Prostate gland (tissue), 2 donors: ENCODE data around the gene KLHL29. TPM values are rescaled to one million over a fixed set of nuclear protein-coding genes. Genes with fewer than 3 reads are reported as not detected.

Source experiments
- DNase-seq: peaks from one replicate; pipeline ENCODE4 v3.0.0-alpha.2; 2019; ENCODE audit warnings: low spot score
- H3K27ac ChIP-seq, 2 donors: fragments of 200-600 bp; sonication (generic); 2 replicates each; pipeline ENCODE4 v1.5.1; 2017 to 2019
- H3K27me3 ChIP-seq: fragments of 200-600 bp; sonication (generic); replicated peaks from 2 replicates; pipeline ENCODE4 v1.5.1; 2019; ENCODE audit not compliant: insufficient read depth
- H3K36me3 ChIP-seq, 2 donors: fragments of 200-600 bp; sonication (generic); 1 replicate in 1 of 2; 2 replicates in 1 of 2; pipeline versions ENCODE4 v1.5.1 to v1.8.1; 2017 to 2019
- H3K4me1 ChIP-seq: fragments of 200-600 bp; sonication (generic); replicated peaks from 2 replicates; pipeline ENCODE4 v1.5.1; 2019
- H3K4me3 ChIP-seq, 2 donors: fragments of 200-600 bp; sonication (generic); 2 replicates each; pipeline ENCODE4 v1.5.1; 2017 to 2019
- H3K9me3 ChIP-seq: fragments of 200-600 bp; sonication (generic); 2 replicates; pipeline ENCODE4 v1.5.1; 2017
- POLR2A ChIP-seq: fragments of 450-650 bp; IDR thresholded peaks from one replicate; pipeline ENCODE4 v1.6.1; 2016; ENCODE audit warnings: antibody characterized with exemption, mild to moderate bottlenecking
- POLR2AphosphoS5 ChIP-seq: sonication (generic); formaldehyde crosslinking; IDR thresholded peaks from one replicate; pipeline ENCODE4 v1.6.1; 2017; ENCODE audit warnings: antibody characterized with exemption
- WGBS: methylation state at CpG from one replicate; pipeline ENCODE4 v1.1.5; 2018; 5-methylcytosine and 5-hydroxymethylcytosine counted together
- intact Hi-C: fragments of 100-400 bp; cut with DNase I; formaldehyde crosslinking; loops from one replicate; pipeline ENCODE4 v1.14.2; 2022
- total RNA-seq, 2 donors: library from RNA; depleted of rRNA; stranded (reverse); fragments of >200 nt; gene quantifications; one replicate each; pipeline ENCODE4 v1.1.0, GENCODE V29; 2016
- TF ChIP-seq, protein P1 (sequence below), 4 experiments: fragments of 200-600 bp in 2 of 4; fragments of 450-650 bp in 2 of 4; sonication (generic) in 2 of 4; IDR thresholded peaks; 1 replicate in 3 of 4; 2 replicates in 1 of 4; pipeline ENCODE4 v1.5.1; 2016 to 2019; ENCODE audit warnings: antibody characterized with exemption in 4 of 4, mild to moderate bottlenecking in 2 of 4, moderate library complexity in 2 of 4

The KLHL29 gene
- total RNA-seq, 2 donors from 2014 or later: 23.3 to 24.8 TPM

DNA sequence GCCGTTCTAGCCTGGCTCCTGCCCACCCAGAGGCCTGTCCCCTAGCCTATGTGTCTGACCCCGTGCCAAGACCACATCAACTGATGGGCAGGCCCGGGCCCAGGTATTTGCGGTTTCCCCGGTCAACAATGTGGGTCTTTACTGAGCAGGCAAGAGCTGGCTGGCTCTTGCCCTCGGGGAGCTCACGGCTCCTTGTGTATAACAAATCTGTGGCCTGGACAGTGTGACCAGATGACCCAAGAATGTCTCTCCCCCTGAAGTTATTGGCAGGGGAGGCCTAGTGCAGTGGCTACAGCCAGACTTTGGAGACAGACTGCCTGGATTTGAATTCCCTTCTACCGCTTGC lies 179.6 kb downstream of the KLHL29 start:
- Histone ChIP-seq H3K36me3 (no peaks in the 10 kb centered on the region), H3K9me3 (no peaks in the 10 kb centered on the region), H3K27ac (peak overlapping the region; percentile 78 to 80), H3K27me3 (no peaks in the 10 kb centered on the region), H3K4me1 (peaks cover 6% of the 10 kb centered on the region), H3K4me3 (no peak overlapping the region)
- 38% methylated on average over 8 of the region's 8 CpGs for WGBS
- intact Hi-C loops: loop anchor here (5.0 kb wide), 1 partner anchor 42 kb away; no protein-coding TSS in a partner anchor
- TF ChIP-seq, protein P1, sequence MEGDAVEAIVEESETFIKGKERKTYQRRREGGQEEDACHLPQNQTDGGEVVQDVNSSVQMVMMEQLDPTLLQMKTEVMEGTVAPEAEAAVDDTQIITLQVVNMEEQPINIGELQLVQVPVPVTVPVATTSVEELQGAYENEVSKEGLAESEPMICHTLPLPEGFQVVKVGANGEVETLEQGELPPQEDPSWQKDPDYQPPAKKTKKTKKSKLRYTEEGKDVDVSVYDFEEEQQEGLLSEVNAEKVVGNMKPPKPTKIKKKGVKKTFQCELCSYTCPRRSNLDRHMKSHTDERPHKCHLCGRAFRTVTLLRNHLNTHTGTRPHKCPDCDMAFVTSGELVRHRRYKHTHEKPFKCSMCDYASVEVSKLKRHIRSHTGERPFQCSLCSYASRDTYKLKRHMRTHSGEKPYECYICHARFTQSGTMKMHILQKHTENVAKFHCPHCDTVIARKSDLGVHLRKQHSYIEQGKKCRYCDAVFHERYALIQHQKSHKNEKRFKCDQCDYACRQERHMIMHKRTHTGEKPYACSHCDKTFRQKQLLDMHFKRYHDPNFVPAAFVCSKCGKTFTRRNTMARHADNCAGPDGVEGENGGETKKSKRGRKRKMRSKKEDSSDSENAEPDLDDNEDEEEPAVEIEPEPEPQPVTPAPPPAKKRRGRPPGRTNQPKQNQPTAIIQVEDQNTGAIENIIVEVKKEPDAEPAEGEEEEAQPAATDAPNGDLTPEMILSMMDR (IDR thresholded peaks at IDR 0.05): no peak
- peak; percentile 19 for TF ChIP-seq POLR2AphosphoS5
- DNase-seq: no peak

DNA sequence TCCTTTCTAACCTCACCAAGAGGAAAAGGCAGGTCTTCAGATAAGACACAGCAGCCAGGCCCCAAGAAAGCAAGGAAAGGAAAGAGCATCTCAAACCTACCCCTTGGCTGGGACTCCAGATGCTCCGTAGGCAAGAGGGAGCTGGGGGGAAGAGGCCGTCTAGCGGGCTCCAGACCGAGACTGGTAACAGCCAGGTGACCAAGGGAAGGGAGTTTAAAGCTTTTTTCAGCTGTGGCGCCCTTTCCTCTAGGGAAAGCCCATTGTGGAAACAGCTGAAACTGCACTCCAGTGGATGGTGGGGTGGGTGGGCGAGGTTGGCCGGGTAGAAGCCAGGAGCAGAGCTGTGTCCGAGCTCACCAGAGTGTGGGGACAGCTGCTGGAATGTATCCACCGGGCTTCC lies 180.4 kb downstream of the KLHL29 start:
- Histone ChIP-seq H3K27ac (peak overlapping the region; percentile 78 to 80), H3K9me3 (no peaks in the 10 kb centered on the region), H3K4me3 (no peak overlapping the region), H3K27me3 (no peaks in the 10 kb centered on the region), H3K4me1 (peaks cover 6% of the 10 kb centered on the region), H3K36me3 (no peaks in the 10 kb centered on the region)
- TF ChIP-seq POLR2AphosphoS5: no peak
- TF ChIP-seq POLR2A: no peak
- TF ChIP-seq, protein P1 (IDR thresholded peaks at IDR 0.05): no peak
- DNase-seq: no peak
- WGBS: 70% methylated on average over 9 of the region's 9 CpGs
- intact Hi-C loops: loop anchor here (5.0 kb wide), 2 partner anchors 37 to 52 kb away; no protein-coding TSS in a partner anchor

DNA sequence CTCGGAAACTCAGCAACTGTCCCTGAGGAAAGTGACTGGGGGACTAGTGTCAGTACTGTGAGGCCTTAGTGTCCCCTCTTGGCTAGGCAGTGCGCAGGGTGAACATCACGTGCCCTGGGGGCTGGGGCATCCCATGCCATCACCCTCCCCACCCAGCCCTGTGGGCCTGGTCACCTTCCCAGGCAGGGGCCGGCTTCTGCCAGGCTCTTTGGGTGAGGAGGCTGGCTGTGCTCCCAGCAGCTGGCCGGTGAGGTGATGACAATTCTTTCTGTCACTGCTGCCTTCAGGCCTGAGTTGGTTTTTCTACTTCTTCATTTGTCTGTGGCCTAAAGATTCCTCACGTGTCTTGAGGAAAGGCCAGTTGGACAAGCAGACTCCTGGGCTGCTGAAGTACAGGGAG lies 180.8 kb downstream of the KLHL29 start:
- TF ChIP-seq POLR2AphosphoS5: no peak
- Histone ChIP-seq H3K4me3 (no peak overlapping the region), H3K27me3 (no peaks in the 10 kb centered on the region), H3K36me3 (no peaks in the 10 kb centered on the region), H3K9me3 (no peaks in the 10 kb centered on the region), H3K4me1 (peaks cover 6% of the 10 kb centered on the region), H3K27ac (peak overlapping the region; percentile 78 to 80)
- DNase-seq: no peak
- intact Hi-C loops: loop anchor here (5.0 kb wide), 2 partner anchors 36 to 51 kb away; no protein-coding TSS in a partner anchor
- 56% methylated on average over 6 of the region's 6 CpGs for WGBS

DNA sequence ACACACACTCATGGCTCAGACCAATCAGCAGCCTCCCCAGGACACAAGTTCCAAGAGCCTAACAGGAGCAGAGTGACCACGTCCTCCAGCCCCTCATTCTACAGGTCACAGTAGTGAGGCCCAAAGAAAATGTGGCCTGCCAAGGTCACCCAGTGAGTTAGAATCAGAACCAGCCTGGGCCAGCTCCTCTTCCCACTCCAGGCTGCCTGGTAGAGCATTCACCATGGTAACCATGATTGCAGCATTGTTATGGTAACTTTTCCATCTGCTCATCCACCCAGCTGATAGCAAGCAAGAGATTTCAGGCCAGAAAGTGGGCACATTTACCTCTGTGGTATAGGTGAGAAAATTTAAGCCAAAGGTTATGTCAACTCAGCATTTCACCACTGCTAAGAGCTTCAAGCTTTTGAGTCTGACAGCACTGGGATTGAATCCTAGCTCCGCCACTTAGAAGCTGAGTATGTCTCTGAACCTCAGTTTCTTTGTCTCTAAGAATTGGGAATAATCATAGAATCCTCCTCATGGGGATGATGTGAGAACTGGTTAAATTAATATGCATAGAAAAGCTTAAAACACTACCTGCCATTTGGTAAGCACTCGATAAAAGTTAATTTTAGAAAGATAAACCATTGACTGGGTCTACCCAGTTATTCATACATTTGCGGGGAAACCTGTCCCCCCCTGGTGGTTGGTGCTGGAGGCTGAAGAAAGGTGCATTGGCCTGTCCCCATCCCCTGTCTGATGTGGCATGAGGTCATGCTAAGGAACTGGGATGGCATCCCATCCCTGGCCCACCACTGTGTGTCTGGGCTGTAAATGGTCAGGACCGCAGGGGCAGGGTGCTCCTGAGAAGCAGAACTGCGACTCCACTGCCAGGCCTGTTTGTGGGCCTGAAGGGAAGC lies 181.5 kb downstream of the KLHL29 start:
- Histone ChIP-seq H3K27me3 (no peaks in the 10 kb centered on the region), H3K9me3 (no peaks in the 10 kb centered on the region), H3K4me1 (peaks cover 6% of the 10 kb centered on the region), H3K4me3 (no peak overlapping the region), H3K36me3 (no peaks in the 10 kb centered on the region), H3K27ac (peak overlapping the region; percentile 78 to 80)
- TF ChIP-seq, protein P1 (IDR thresholded peaks at IDR 0.05): peak in 1 of 4 experiments; percentile 34
- TF ChIP-seq POLR2A (no peak), POLR2AphosphoS5 (no peak)
- no peak for DNase-seq
- WGBS: 85% methylated on average over 6 of the region's 6 CpGs
- intact Hi-C loops: loop anchor here (5.0 kb wide), 2 partner anchors 36 to 51 kb away; no protein-coding TSS in a partner anchor

DNA sequence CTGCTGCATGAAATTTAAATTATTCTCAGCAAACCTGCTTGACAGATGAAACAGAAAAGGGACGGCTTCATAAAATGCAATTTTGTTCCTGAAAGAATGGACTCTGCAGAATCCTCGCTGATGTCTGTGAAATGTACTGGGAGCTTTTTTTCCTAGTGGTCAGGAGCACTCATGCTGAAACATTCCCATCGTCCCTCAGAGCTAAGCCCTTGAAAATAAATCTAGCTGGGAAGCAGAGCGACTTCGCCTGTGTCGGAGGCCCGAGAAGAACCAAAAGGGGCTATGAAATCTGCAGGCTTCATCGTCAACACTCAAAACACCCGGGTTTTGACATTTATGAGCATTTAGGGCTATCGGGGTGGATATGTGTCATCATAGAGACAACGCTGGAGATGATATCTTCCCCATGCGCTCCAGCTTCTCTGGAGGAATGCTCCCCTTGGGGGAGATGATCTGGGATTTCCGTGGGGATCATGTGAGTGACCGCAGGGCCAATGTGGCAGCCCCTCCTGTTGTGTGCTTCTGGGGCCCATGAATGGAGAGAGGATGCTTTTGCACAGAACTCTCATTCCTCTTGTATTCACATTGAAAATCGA lies 182.3 kb downstream of the KLHL29 start:
- Histone ChIP-seq H3K27ac (peak overlapping the region; percentile 78 to 80), H3K27me3 (no peaks in the 10 kb centered on the region), H3K4me1 (peaks cover 6% of the 10 kb centered on the region), H3K4me3 (no peak overlapping the region), H3K9me3 (no peaks in the 10 kb centered on the region), H3K36me3 (no peaks in the 10 kb centered on the region)
- intact Hi-C loops: loop anchor here (5.0 kb wide), 2 partner anchors 35 to 50 kb away; no protein-coding TSS in a partner anchor
- DNase-seq: no peak
- WGBS: 64% methylated on average over 15 of the region's 15 CpGs
- TF ChIP-seq POLR2AphosphoS5: no peak
- TF ChIP-seq POLR2A: no peak
- TF ChIP-seq, protein P1 (IDR thresholded peaks at IDR 0.05): no peak
